Spleen (tissue), 7 donors: ENCODE results near the gene PLCB1.

Source experiments
- POLR2A ChIP-seq, 3 donors: fragments of 450-650 bp; IDR thresholded peaks; one replicate each; pipeline ENCODE4 v1.5.1; 2017; ENCODE audit warnings: antibody characterized with exemption in 3 of 3, mild to moderate bottlenecking in 1 of 3
- TF ChIP-seq, protein P1 (sequence below), 11 experiments: fragments of 200-600 bp in 7 of 11; fragments of 450-650 bp in 4 of 11; sonication (generic) in 4 of 11; IDR thresholded peaks in 8 of 11; conservative IDR thresholded peaks in 3 of 11; 1 replicate in 7 of 11; 2 replicates in 4 of 11; pipeline versions ENCODE4 v1.4.0 to v1.8.0; 2016 to 2021; ENCODE audit warnings: antibody characterized with exemption in 11 of 11, inconsistent platforms in 4 of 11, mild to moderate bottlenecking in 1 of 11
- donor health status: DM: no; HTN: no; CAD: no; lungs with moderate emphysema.
- donor health status: DM: no; HTN: no; CAD: no.
- donor health status: DM: no; HTN: no; CAD: no.

DNA sequence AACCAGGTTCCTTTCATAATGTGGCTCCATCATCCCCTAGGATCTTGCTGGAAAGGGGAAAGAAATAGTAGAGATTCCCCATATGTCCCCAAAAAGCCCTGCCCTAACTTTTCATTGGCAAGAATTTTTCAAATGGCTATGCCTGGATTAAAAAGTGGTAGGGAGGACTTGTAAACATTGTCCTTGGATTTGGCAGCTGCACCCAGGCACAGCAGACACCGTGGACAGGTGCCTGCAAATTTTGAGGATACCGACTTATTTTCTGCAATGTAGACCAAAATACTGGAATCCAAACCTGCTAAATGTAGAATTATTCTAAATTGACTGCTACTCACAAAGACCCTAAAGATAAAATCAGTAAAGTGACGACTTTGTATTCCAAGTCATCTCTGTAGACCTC lies 733.6 kb downstream of the PLCB1 start:
- TF ChIP-seq, protein P1, sequence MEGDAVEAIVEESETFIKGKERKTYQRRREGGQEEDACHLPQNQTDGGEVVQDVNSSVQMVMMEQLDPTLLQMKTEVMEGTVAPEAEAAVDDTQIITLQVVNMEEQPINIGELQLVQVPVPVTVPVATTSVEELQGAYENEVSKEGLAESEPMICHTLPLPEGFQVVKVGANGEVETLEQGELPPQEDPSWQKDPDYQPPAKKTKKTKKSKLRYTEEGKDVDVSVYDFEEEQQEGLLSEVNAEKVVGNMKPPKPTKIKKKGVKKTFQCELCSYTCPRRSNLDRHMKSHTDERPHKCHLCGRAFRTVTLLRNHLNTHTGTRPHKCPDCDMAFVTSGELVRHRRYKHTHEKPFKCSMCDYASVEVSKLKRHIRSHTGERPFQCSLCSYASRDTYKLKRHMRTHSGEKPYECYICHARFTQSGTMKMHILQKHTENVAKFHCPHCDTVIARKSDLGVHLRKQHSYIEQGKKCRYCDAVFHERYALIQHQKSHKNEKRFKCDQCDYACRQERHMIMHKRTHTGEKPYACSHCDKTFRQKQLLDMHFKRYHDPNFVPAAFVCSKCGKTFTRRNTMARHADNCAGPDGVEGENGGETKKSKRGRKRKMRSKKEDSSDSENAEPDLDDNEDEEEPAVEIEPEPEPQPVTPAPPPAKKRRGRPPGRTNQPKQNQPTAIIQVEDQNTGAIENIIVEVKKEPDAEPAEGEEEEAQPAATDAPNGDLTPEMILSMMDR (IDR thresholded peaks at IDR 0.05 in 8 of 11, conservative IDR thresholded peaks at IDR 0.05 in 3 of 11) = no peak
- no peak for TF ChIP-seq POLR2A (IDR thresholded peaks at IDR 0.05)
